NCI-H187 treated with DMSO at 0.1 percent for 48 hours (cell line): ENCODE results near the gene NCLN.
"Not testable (repeated sequence)": the region's sequence is repeated elsewhere in the genome, so short reads cannot be mapped to it uniquely, and the experiment has no call there.

ENCODE experiments used
- DNase-seq: peaks from one replicate; lab custom pipeline; 2025; lab: John Stamatoyannopoulos, UW

The NCLN gene

GRCh38 chr19:3185461-3186159 is at the start of gene NCLN:
NCLN (plus strand) TSS chr19:3185930; CDS start chr19:3186031, 101 bp downstream.
- peak; percentile 88 for DNase-seq

GRCh38 chr19:3135961-3136683 is 49.6 kb upstream of the NCLN start, which contains the start of gene GNA15:
GNA15 (plus strand) TSS chr19:3136033; CDS start chr19:3136451, 418 bp downstream.
- no peak for DNase-seq

- DNase-seq: no peak
Measured at GRCh38 chr19:3136684-3137055, 49.1 kb upstream of the NCLN start.

GRCh38 chr19:3137119-3137518 is 48.6 kb upstream of the NCLN start:
- no peak for DNase-seq

- no peak for DNase-seq
Measured at GRCh38 chr19:3138268-3138667, 47.5 kb upstream of the NCLN start.

GRCh38 chr19:3140667-3141038 is 45.1 kb upstream of the NCLN start:
- DNase-seq: no peak

GRCh38 chr19:3142292-3142670 is 43.4 kb upstream of the NCLN start:
- no peak for DNase-seq

GRCh38 chr19:3142781-3143337 is 42.9 kb upstream of the NCLN start:
- no peak for DNase-seq

- no peak for DNase-seq
Measured at GRCh38 chr19:3145909-3146676, 39.6 kb upstream of the NCLN start.

GRCh38 chr19:3146677-3147100 is 39.0 kb upstream of the NCLN start:
- DNase-seq: no peak

GRCh38 chr19:3148503-3148902 is 37.2 kb upstream of the NCLN start:
- no peak for DNase-seq

GRCh38 chr19:3149089-3149488 is 36.6 kb upstream of the NCLN start:
- DNase-seq: no peak

GRCh38 chr19:3149526-3150505 is 35.9 kb upstream of the NCLN start:
- no peak for DNase-seq

- DNase-seq: no peak
Measured at GRCh38 chr19:3150739-3151329, 34.9 kb upstream of the NCLN start.

GRCh38 chr19:3151563-3152418 is 33.9 kb upstream of the NCLN start:
- no peak for DNase-seq

GRCh38 chr19:3152419-3152780 is 33.3 kb upstream of the NCLN start:
- no peak for DNase-seq

- DNase-seq: no peak
Measured at GRCh38 chr19:3153286-3154230, 32.2 kb upstream of the NCLN start.

- not testable (repeated sequence) for DNase-seq
Measured at GRCh38 chr19:3154447-3154846, 31.3 kb upstream of the NCLN start.
